Fibroblast of lung (primary cell): Measurements from ENCODE around the gene SSH2.

ENCODE experiments used
- EZH2 ChIP-seq: IDR thresholded peaks from 2 replicates; pipeline ENCODE4 v1.5.1; 2012; ENCODE audit warnings: low read length, control low read depth, mild to moderate bottlenecking; ENCODE audit errors: missing control alignments
- TF ChIP-seq, protein P1 (sequence below), 2 donors: IDR thresholded peaks in 1 of 2; conservative IDR thresholded peaks in 1 of 2; 1 replicate in 1 of 2; 2 replicates in 1 of 2; pipeline ENCODE4 v1.5.1; 2011 to 2012; ENCODE audit warnings: low read length in 2 of 2, control low read depth in 1 of 2, inconsistent platforms in 1 of 2, low read depth in 1 of 2, mild to moderate bottlenecking in 1 of 2

DNA sequence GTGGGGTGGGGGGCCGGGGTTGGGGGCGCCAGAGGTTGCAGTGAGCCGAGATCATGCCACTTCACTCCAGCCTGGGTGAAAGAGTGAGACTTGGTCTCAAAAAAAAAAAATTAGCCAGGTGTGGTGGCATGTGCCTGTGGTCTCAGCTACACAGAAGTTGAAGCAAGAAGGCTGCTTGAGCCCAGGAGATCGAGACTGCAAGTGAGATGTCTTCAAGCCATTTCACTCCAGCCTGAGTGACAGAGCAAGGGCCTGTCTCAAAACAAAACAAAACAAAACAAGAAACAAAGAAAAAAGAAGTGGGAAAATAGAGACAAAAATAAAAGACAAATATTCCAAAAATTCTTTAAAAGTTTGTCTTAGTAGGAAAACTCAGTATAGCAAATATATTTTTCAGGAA, 172.2 kb downstream of the SSH2 start:
- TF ChIP-seq, protein P1, sequence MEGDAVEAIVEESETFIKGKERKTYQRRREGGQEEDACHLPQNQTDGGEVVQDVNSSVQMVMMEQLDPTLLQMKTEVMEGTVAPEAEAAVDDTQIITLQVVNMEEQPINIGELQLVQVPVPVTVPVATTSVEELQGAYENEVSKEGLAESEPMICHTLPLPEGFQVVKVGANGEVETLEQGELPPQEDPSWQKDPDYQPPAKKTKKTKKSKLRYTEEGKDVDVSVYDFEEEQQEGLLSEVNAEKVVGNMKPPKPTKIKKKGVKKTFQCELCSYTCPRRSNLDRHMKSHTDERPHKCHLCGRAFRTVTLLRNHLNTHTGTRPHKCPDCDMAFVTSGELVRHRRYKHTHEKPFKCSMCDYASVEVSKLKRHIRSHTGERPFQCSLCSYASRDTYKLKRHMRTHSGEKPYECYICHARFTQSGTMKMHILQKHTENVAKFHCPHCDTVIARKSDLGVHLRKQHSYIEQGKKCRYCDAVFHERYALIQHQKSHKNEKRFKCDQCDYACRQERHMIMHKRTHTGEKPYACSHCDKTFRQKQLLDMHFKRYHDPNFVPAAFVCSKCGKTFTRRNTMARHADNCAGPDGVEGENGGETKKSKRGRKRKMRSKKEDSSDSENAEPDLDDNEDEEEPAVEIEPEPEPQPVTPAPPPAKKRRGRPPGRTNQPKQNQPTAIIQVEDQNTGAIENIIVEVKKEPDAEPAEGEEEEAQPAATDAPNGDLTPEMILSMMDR (conservative IDR thresholded peaks at IDR 0.05 in 1 of 2, IDR thresholded peaks at IDR 0.05 in 1 of 2; ENCODE audit: low read depth in 1 of 2, low read length in 2 of 2) = no peak
- no peak for TF ChIP-seq EZH2
